GM18526 (cell line): ENCODE results near the gene UQCC3.
A peak's percentile ranks its signal among the peaks of the same experiment; 100 is the strongest.

Source experiments
- POLR2A ChIP-seq: IDR thresholded peaks from 3 replicates; pipeline ENCODE4 v1.6.1; 2011; ENCODE audit not compliant: insufficient read length; ENCODE audit errors: extremely low read depth

Gene UQCC3, protein sequence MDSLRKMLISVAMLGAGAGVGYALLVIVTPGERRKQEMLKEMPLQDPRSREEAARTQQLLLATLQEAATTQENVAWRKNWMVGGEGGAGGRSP

DNA sequence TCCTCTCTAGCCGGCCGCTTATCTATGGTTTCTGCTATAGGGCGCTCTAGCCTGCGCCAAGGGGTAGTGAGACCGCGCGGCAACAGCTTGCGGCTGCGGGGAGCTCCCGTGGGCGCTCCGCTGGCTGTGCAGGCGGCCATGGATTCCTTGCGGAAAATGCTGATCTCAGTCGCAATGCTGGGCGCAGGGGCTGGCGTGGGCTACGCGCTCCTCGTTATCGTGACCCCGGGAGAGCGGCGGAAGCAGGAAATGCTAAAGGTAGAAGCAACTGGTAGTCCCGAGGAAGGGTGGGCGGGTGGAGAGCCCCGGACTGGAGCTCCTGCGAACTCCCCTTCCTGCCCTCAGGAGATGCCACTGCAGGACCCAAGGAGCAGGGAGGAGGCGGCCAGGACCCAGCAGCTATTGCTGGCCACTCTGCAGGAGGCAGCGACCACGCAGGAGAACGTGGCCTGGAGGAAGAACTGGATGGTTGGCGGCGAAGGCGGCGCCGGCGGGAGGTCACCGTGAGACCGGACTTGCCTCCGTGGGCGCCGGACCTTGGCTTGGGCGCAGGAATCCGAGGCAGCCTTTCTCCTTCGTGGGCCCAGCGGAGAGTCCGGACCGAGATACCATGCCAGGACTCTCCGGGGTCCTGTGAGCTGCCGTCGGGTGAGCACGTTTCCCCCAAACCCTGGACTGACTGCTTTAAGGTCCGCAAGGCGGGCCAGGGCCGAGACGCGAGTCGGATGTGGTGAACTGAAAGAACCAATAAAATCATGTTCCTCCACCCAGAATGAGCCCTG is at the start of gene UQCC3, which contains the start of gene LBHD1:
Gene UQCC3 (plus strand): TSS at position 66 of the 782 bp plus-strand sequence. CDS start 73 bp downstream, at position 139.
Gene LBHD1 (minus strand): TSS at position 660 of the 782 bp plus-strand sequence. CDS start 2,236 bp downstream, outside the sequence.
- peak; percentile 81 for TF ChIP-seq POLR2A

DNA sequence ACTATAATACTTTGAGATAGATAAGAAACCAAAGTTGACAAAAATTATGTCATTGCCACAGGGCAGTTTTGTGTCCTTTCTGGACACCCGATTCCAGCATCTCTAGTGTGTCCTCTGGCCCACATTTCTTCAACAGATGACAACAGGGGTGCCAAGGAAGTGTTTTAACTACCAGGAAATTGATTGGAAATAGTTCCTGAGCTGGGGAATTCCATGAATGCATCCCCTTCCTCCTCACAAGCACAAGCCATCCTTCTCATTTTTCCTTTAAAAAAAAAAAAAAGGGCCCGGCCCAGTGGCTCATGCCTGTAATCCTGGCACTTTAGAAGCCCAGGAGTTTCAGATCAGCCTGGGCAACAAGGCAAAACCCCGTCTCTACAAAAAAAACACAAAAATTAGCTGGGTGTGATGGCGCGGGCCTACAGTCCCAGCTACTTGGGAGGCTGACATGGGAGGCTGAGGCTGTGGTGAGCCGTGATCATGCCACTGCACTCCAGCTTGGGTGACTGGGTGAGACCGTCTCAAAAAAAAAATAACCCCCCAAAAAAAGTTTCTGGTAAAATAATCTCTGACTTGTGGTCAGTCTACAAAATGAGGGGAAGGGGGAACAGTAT is 48.9 kb upstream of the UQCC3 start:
- no peak for TF ChIP-seq POLR2A

DNA sequence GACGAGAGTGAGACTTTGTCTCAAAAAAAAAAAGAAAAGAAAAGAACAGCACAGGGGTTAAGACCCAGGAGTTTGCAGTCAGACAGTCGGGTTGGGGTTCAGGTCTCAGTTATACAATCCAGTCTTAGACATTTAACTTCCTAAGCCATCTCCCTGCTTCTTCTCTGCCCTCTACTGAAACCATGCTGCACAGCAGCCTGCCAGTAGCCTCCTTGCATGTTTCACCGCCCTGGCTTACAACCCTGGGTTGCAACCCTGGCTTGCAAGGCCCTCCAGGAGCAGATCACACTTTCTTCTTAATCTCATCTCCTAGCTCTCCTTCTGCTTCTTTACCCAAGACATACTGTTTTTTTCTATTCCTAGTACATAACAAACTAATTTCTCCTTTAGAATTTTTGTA is 43.8 kb upstream of the UQCC3 start:
- no peak for TF ChIP-seq POLR2A

DNA sequence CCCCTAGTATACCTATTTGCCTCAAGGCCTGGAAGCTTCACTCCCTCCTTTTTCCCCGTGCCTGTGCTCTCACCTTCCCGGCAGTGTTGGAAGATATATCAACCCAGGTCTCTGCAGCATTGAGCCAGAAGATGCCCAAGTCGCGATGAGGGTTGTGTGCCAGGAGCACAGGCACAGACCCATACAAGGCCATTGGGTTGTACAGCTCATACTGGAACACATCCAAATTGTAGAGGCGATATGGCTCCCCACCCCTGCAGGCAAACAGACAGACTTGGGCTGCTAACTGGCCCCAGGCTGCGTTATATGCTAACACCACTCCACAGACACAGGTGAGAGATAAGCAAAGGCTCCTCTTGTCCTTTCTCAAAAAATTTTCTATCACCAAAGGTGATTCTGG is 39.0 kb upstream of the UQCC3 start:
- no peak for TF ChIP-seq POLR2A

DNA sequence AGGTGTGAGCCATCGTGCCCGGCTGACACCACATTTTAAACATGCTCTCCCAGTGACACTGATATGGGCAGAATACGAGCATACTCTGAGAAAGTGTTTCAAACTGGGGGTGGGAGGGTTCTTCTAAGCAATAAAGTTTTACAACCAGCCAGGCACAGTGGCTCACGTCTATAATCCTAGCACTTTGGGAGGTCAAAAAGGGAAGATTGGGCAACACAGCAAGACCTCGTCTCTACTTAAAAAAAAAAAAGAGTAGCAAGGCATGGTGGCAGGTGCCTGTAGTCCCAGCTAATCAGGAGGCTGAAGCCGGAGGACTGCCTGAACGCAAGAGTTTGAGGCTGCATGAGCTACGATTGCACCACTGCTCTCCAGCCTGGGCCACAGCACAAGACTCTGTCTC is 27.3 kb upstream of the UQCC3 start:
- TF ChIP-seq POLR2A = no peak

DNA sequence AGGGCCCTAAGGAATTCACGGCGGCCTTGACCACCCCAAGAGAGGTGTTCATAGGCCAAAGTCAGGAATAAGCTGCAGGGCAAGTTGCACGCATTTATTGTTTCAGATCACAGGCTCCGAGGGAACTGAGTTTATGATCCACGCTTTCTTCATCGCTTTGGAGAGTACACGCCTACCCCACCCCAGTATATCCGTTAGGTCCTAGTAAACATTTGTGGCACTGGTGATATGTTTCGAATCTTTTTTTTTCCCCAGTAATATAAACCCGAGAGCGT is 25.9 kb upstream of the UQCC3 start:
- no peak for TF ChIP-seq POLR2A

DNA sequence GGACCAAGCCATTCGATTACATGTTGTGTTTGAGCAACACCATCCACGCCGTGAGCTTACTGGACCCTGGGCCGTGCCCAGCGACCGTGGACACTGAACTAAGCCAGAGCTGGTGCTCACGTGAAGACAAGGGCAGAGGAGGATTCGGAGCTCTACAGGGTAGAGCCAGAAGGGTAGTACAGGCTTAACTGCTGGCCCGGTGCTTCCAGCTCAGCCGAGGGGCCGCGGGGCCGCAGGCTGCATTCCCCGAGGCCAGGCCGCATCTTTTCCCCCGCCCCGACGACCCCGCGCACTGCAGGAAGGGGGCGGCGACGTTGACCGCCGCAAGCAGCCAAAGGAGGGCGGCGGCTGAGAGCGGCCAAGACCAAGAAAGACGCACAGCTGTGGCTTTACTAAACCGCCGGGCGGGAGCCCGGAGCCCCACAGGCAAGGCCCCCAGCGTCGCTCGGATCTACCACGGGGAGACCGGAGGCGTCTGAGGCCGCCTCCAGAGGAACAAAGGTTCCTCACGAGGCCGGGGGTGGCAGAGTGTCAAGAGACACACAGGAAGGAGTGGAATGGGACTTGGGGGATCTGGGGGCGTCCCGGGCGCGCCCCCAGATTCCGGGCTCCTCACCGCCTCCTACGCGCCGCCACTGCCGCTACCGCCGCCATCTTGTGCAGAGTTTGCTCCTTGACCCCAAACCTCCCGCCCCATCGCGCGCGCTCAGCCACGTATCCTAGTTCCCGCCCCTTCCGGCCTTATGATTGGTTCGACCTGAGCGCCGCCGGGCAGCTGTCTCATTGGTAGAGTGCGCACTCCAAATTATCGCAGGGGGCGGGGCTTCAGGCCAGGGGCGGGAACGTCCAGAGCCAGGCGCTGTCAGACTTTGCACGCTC is 25.3 kb upstream of the UQCC3 start, which contains the start of gene GANAB:
Gene GANAB (minus strand): TSS at position 668 of the 879 bp plus-strand sequence. CDS start 14 bp downstream, at position 654.
- peak; percentile 90 for TF ChIP-seq POLR2A

DNA sequence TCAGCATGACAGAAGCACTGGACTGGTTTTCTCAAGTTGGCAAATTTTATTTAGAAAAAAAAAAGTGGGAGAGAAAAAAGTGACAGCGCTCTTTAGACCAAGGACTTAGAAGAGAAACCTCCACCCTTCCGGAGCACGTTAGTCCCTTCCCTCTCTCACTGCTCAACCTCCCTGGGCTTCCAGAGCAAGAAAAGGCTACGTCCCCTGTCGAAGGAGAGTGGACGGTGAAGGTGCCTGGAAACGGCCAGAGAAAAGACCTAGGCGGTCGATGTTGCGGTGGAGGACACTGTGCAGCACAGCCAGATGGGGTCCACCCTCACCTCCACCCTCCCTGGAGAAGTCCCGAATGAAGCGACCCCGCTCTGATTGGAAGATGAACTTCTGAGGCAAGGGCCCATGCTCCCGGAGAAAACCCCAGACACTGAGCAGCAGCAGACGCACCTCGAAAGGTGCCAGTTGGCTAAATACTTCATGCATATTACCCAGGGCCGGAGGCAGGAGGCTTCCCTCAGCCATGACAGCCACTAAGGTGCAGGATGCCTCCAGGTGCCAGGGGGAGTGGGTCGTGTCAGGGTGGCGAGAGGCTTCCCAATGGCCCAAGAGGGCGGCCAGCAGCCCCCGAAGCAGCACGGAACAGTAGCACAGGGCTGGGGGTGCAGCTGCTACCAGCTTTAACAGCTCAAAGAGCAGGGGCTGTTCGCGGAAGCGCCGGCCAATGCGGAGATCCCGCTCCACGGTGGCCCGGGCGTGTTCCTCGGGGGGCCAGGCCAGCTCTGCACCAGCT is 24.5 kb upstream of the UQCC3 start:
- no peak for TF ChIP-seq POLR2A

DNA sequence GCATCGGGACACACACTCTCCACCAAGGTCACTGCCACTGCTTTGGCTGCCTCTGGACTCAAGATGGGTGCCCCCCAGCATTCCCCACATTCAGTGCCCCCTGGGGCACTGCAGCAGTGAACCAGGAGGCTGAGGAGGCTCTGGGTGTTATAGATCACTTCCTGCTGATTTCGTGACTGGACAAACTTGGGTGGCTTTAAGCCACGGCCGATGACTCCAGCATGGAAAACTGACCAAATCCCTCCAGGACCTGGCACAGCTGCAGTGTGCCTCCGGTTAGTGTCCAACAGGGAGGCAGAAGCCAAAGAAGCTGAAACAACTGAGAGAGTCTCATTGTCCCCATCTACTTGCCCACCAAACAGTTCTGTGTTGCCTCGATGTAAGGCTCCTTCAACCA is 23.9 kb upstream of the UQCC3 start:
- no peak for TF ChIP-seq POLR2A

DNA sequence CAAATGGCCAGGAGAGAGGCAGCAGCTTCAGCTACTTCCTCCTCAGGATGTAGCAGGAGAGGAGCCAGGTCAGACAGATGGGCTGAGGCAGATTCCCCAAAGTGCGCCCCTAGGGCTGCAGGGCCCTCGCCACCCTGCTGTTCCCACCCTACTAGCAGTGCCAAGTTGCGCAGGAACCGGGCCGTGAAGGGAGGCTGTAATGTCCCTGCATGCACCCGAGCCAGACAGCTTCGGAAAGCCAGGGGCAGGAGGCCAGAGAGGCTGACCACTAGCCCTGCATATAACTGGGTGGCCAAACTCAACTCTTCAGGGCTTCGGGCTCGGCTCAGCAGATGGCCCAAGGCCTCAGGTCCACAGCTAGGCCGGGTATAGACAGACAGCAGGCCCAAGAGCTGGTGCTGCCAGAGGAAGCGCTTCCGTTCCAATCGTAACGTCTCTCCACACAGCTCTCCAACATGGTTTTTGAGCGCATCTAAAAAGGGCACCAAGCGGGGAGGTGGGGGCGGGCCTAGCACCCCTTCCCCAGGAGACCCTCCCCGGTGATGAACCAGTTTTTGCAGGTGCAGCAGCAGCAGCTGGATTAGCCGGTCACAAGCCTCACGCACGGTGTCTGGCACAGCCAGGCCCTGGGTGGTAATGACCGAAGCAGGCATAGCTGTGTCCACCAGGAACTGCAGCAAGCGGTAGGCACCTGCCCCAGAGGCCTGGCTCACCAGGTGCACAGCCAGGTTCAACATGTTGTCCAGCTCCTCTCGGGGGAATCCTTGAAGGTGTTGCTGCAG is 23.1 kb upstream of the UQCC3 start:
- TF ChIP-seq POLR2A = no peak

DNA sequence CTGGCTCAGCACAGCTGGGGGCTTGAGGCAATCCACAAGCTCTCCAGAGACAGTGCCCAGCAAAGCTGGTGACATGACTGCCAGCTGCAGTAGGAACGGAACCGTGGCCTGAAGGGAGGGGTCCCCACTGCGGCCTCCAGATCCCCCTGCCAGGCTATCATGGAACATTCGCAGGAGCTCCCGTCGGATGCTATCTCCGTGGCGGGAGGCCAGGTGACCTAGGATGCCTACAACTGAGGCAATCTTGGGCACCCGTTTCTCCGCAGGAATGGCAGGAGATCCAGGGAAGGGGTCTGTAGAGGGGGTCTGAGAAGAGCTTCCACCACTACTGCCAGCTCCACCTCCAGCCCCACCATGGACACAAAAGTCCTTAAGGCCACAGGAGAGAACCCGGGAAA is 22.5 kb upstream of the UQCC3 start:
- no peak for TF ChIP-seq POLR2A

DNA sequence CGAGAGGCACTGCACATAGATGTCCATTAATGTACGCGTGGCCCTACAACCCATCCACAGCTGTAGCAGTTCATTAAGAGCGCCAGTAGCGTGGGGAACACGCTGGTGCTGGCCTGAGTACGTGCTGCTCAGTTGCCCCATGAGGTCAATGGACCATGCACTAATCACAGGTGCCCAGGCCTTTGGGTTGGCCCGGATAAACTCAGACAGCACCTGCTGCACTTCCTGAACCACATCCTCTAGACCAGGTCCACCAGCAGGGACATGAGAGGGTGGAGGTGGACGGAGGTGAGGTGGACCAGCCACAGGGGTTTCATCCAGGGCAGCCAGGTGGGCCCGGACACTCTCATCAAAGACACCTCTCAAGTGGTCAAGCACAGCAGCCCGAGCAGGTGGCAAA is 22.0 kb upstream of the UQCC3 start:
- no peak for TF ChIP-seq POLR2A

DNA sequence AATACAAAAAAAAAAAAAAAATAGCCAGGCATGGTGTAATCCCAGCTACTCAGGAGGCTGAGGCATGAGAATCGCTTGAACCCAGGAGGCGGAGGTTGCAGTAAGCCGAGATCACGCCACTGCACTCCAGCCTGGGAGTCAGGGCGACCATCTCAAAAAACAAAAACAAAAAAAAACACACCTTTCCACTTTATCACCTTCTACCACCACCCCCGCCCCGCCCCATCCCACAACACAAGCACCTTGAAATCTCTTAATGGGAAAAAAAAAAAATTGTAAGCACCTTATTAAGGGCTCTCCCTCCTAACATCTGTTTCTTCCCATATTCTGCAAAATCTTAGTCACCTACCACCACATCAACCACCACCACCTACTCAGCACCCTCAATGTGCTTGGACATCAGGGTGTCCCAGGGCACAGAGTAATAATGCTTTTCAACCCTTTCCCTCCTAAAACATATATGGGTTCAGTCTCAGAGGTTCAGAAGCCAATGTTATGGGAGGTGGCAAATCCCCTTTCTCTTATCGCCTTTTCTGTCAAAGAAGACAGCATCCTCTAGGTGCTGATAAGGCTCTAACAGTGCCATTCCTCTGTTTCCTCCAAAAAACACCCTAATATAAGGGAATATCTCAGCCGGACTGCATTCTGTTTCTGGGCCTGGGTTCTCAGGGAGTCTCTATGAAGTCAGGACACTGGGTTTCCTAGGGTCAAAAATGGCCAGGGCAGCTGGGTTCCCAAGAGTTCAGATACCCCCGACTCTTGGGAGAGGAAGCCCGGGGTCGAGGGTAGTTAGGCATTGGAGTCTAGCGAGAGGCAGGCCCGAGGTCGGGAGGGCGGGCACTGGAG is 19.1 kb upstream of the UQCC3 start:
- no peak for TF ChIP-seq POLR2A
